Testis (tissue), 2 donors: Measurements from ENCODE around the gene SPOP.

Source experiments
- CTCF ChIP-seq, 3 experiments: fragments of 450-650 bp in 2 of 3; fragments of 200-600 bp in 1 of 3; sonication (generic) in 1 of 3; IDR thresholded peaks; one replicate each; pipeline ENCODE4 v1.5.1; 2016 to 2019; ENCODE audit warnings: antibody characterized with exemption in 3 of 3, mild to moderate bottlenecking in 2 of 3, moderate library complexity in 1 of 3
- POLR2A ChIP-seq: fragments of 450-650 bp; IDR thresholded peaks from one replicate; pipeline ENCODE4 v1.6.1; 2017; ENCODE audit warnings: antibody characterized with exemption, mild to moderate bottlenecking, moderate library complexity

DNA sequence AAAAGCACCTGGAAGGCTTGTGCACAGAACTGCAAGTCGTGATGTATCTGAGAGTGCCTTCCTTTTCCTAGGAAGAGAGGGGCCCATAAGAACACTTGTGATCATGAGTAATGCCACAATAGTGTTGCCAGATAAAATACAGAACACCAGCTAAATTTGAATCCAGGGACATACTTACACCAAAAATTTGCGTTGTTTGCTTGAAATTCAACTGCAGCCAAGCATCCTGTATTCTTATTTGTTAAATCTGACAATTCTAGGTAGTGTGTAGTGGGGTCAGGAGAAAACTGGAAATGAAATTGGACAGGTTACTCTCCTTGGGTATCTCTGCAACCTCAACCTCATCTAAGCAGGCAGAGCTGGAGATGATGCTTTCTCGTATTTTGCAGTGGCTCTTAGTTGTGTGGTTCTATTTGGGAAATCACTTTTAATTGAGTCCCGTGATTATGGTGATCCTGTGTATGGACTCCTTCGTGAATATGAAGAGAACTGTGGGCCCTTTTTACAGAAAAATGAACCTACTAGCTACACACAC is 17.9 kb upstream of the SPOP start:
- TF ChIP-seq CTCF (IDR thresholded peaks at IDR 0.05) (no peak), POLR2A (no peak)
